Hematopoietic multipotent progenitor cell treated with erythropoietin and hydrocortisone succinate and interleukin-3 and kit ligand, for 4 days (in vitro differentiated cells): Measurements from ENCODE around the gene EFNA2.

ENCODE experiments used
- DNase-seq: peaks from one replicate; pipeline ENCODE4 v3.0.0-alpha.2; 2015

EFNA2 gene

GRCh38 chr19:1284979-1285736 lies 515 bp upstream of the EFNA2 start:
- no peak for DNase-seq

GRCh38 chr19:1286487-1287353 lies 1.0 kb downstream of the EFNA2 start:
- no peak for DNase-seq

- DNase-seq = no peak
Measured at GRCh38 chr19:1287354-1288225, 1.9 kb downstream of the EFNA2 start.

- DNase-seq = no peak
Measured at GRCh38 chr19:1288226-1288612, 2.5 kb downstream of the EFNA2 start.

- DNase-seq = no peak
Measured at GRCh38 chr19:1288833-1289685, 3.4 kb downstream of the EFNA2 start.

GRCh38 chr19:1289686-1290025 lies 4.0 kb downstream of the EFNA2 start:
- DNase-seq = no peak

GRCh38 chr19:1290196-1290702 lies 4.6 kb downstream of the EFNA2 start:
- DNase-seq = no peak

- DNase-seq = no peak
Measured at GRCh38 chr19:1290703-1291651, 5.3 kb downstream of the EFNA2 start.

- no peak for DNase-seq
Measured at GRCh38 chr19:1291761-1292418, 6.2 kb downstream of the EFNA2 start.

- DNase-seq = no peak
Measured at GRCh38 chr19:1292419-1293151, 6.9 kb downstream of the EFNA2 start.

GRCh38 chr19:1293782-1294604 lies 8.3 kb downstream of the EFNA2 start:
- no peak for DNase-seq

- no peak for DNase-seq
Measured at GRCh38 chr19:1294688-1295087, 9.0 kb downstream of the EFNA2 start.

- peak; percentile 65 for DNase-seq
Measured at GRCh38 chr19:1295169-1296012, 9.7 kb downstream of the EFNA2 start.

GRCh38 chr19:1296078-1296477 lies 10.4 kb downstream of the EFNA2 start:
- no peak for DNase-seq

GRCh38 chr19:1296575-1297271 lies 11.1 kb downstream of the EFNA2 start:
- DNase-seq = no peak

- DNase-seq = no peak
Measured at GRCh38 chr19:1298235-1298634, 12.6 kb downstream of the EFNA2 start.

- no peak for DNase-seq
Measured at GRCh38 chr19:1299801-1300200, 14.1 kb downstream of the EFNA2 start.
